Fibroblast of skin of right quadriceps (primary cell): ENCODE data around the gene NPAS4.
"Not testable (repeated sequence)": the region's sequence is repeated elsewhere in the genome, so short reads cannot be mapped to it uniquely, and the experiment has no call there.

Experiments
- DNase-seq: peaks from one replicate; pipeline ENCODE4 v3.0.0-alpha.2; 2013

NPAS4 gene

DNA sequence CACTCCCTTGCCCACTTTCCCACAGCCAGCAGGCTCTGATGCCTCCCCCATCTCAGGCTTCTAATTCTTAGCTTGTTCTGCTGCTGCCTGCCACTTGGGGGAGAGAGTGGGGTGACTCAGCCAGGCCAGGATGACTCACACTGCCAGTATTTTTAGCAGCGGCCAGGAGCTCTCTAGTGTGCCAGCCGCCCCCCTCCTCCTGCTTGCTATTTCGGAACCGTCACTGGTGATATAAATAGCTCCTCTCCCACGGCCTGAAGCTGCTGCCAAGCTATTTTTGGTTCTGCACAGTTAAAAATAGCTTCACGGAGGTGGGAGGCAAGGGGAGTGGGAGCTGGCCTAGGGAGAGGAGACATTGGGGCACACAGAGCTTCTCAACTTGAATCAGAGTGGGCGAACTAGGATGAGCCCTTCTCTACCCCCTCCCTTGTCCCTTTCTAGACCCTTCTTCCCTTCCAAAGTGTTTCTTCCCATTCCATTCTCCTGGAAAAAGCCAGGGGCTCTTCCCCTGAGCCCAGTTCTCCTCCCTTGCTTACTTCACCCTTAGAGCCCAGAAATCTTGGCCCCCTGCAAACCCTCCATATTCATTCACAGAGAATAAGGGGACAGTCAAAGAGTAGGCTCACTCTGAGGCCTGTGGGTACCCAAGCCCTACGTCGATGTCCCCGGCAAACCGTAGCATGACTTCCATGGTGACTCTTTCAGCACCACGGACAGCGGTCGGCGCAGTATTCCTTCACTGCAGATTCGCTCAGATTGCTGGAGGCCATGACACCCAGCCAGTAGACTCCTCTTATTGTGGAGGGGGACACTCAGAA lies 2.5 kb upstream of the NPAS4 start:
- DNase-seq, result peak; percentile 97

DNA sequence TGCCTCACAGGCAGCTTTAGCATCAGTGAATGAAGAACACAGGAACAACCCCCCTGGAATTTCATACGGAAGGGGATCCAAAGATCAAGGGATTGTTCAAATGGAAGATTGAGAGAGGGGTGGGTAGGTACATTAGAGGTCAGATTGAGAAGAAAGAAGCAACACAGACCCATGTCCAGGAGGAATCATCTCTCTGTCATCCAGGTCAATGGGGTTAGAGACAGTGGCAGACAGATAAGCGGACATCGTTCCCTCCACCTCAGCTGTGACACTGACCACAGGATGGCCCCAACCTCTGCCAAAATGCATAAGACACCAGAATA lies 1.9 kb upstream of the NPAS4 start:
- DNase-seq, result no peak

DNA sequence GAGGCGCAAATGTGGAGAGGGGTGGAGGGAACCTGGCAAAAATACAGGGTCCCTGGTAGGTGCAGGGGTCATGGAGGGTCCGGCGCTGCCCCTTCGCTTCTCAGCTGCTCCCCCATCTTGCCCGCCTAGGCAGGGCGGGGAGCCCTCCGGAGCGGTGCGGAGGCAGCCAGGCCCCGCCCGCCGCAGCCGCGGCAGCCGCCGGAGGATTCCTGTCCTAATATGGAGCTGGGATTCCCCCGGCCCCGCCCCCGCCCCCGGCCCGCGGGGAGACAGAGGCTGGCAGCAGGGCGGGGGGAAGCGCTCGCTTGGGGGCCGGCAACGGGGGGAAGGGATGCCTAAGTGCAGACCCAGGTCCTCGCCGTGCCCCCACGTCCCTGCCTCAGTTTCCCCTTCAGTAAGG lies 1.0 kb upstream of the NPAS4 start:
- no peak for DNase-seq

DNA sequence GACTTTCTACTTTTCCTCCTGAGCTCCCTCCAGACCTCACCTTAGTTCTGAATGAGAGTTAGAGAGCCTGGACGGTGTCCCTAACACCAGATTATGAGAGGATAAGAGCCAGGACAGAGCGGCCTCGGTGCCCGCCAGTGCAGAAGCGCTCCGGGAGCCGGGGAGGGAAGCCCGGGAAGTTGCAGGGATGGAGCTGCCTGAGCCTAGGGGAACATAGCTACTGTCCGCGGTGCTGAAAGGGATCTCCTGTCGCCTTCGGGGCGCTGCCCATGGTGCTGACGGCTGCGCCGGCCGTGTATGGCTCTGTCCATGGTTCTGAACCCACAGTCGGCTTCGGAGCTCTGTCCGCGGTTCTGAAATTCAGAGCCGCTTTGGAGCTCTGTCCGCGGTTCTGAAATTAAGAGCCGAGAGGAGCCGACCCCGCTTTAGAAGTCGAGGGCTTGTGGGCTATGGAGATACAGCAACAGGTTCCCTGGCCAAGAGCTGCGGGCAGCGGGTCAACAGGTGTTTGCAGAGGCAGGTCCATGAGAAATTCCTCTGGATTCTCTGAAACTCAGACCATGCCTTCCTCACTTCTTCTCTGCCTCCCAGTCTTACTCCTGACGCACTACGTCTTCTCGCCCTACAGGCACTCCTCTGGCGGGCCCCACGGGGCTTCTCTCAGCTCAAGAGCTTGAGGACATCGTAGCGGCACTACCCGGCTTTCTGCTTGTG lies 814 bp downstream of the NPAS4 start:
- peak; percentile 86 for DNase-seq

DNA sequence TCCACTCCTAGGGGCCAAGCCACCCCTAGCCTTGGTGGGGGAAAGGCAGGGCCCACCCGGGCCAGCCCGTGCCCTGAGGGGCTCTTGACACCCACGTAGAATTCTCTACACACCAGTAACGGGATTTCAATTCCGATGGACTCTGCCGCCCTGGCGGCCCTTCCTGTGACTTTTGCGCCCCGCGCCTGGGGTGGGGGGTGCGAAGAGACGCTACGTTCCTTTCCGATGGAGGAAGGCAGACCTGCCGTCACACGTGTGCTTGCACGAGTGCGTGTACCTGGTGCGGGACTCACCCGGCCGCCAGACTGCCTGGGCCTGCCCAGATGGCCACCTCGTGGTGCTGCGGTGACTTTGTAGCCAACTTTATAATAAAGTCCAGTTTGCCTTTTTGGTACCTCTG lies 5.5 kb downstream of the NPAS4 start:
- DNase-seq, result no peak

DNA sequence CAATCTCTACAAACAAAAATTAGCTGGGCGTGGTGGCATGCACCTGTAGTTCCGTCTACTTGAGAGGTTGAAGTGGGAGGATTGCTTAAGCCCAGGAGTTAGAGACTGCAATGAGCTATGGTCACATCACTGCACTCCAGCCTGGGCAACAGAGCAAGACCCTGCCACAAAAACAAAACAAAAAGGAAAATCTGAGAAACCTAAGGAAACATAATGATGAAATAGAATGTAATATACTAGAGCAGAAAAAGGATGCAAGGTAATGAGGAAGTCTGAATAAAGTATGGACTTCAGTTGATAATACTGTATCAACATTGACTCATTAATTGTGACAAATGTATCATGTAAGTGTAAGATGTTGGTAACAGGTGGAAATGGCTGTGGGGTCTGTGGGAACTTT lies 8.1 kb downstream of the NPAS4 start:
- no peak for DNase-seq

DNA sequence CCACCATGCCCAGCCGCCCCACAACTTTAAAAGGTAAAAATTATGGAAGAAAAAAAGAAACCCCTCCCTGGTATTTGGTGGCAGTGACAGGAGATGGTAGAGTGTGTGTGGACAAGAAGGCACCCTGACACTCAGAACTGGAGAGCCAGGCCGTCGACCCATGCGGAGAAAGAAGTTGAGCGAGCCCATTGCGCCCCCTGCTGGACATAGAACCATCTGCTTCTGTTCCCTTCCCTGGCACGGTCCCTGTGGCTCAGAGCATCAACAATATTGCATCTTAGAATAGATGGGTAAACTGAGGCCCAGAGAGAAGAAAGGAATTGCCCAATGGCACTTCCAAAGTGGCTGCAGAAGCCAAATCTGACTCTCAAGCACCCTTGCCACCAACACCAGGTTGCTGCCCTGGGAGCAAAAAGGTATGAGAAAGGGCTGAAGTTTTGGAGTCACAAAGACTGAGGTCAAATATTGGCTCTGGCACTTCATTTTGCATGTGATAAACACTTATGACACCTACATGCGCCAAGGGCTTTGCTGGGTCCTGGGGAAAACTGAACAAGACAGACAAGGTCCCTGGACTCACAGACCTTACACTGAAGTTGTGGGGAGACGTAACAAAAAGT lies 9.3 kb downstream of the NPAS4 start:
- DNase-seq, result peak; percentile 67

DNA sequence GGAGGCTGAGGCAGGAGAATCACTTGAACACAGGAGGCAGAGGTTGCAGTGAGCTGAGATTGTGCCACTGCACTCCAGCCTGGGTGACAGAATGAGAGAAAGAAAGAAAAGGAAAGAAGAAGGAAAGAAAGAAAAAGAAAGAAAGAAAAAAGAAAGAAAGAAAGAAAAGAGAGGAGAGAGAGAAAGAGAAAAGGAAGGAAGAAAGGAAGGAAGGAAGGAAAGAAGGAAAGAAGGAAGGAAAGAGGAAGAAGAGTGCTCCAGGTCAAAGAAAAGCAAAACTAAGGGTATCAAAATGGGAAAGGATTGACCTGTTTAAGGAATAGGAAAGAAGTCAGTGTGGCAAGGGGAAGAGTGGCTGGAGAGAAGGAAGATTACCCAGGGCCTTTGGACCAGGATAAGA lies 10.5 kb downstream of the NPAS4 start:
- not testable (repeated sequence) for DNase-seq

DNA sequence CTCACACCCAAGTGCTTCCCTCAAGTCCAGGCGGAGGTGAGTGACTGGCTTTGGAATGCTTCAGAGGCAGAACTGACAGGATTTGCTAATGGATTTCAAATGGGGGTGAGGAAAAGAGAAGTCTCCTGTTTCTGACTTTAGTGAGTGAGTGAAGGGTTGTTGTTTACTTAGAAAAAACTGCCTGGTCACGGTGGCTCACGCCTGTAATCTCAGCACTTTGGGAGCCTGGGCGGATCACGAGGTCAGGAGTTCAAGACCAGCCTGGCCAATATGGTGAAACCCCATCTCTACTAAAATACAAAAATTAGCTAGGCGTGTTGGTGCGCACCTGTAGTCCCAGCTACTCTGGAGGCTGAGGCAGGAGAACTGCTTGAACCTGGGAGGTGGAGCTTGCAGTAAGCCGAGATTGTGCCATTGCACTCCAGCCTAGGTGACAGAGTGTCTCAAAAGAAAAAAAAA lies 11.1 kb downstream of the NPAS4 start:
- not testable (repeated sequence) for DNase-seq

DNA sequence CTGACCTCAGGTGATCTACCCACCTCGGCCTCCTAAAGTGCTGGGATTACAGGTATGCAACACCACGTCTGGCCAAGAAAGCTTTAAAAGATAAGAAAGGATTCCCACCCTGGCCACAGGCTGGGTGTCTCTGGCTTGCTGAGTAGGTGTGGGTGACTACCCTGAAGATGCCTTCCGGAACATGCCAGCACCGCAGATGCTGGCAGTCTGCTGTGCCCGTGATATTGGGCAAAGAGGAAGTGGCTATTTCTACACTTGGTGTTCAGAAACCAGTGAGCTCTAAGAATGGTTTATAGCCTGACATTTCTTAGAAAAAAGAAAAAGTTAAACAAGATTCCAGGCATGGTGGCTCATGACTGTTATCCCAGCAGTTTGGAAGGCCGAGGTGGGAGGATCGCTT lies 11.8 kb downstream of the NPAS4 start:
- DNase-seq, result no peak

DNA sequence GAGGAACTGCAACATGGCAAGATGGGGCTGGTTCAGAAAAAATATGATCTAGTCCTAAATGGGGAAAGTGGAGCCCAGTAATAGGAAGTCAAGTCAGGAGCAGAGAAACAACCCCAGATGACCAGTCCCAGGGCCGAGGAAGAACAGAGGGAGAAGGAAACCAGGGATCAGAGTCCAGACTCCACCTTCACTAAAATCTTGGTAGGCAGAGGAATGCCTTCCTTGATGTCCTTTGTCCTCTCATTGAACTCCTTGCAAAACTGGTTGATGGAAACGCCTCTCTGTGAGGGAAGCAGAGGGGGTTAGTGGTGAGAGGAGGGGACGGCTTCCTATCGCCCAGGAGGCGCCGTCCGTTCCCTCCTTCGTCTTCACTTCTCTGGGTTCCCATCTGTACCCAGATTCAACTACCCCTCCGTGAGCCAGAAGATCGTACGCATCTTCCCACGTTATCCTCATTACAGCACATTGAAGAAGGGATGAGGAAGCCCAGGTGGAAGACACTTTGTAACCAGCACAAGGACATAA lies 17.2 kb downstream of the NPAS4 start:
- no peak for DNase-seq

DNA sequence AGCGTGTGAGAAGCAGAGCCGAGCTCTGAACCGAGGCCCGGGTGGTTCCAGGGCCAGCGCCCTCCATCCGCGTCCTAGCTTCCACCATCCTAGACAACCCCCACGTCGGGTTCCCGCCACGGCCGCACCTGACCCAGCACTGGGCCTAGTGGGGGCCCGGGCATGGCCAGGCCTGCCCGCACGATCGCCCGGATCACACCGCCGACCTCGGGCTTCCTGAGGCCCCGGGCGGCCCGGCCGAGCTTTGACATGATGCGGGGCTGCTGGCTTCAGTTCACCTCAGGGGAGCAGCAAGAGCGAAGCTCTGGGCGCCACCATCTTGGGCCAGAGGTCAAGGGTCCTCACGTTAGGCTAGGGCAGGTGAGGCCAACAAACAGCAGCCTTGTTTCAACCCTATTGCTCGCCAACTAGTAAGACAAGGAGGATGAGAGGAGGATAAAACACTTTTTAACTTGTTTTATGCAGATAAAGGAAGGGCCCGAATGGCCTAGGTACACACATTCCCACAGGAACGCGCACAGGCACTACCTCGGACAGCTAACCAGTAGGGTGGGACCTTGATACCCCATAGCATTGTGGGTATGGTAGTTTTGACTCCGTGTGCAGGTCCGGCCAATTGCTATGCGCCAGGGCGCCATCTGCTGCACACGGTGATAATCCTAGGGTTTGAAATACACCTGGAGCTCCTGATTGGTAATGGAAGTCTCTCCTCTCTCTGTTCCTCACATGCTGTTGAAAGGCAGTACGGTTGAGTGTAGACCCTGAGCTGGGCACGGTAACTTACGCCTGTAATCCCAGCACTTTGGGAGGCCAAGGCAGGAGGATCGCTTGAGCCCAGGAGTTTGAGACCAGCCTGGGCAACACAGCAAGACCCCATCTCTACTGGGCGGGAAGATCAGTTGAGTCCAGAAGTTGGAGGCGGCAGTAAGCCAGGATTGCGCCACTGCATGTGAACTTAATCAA lies 17.9 kb downstream of the NPAS4 start, which contains the start of gene MRPL11:
Gene MRPL11, minus strand, starts transcription at position 345 of the 963 bp plus-strand sequence. Its CDS starts 94 bp downstream, at position 251.
- DNase-seq, result peak; percentile 91

DNA sequence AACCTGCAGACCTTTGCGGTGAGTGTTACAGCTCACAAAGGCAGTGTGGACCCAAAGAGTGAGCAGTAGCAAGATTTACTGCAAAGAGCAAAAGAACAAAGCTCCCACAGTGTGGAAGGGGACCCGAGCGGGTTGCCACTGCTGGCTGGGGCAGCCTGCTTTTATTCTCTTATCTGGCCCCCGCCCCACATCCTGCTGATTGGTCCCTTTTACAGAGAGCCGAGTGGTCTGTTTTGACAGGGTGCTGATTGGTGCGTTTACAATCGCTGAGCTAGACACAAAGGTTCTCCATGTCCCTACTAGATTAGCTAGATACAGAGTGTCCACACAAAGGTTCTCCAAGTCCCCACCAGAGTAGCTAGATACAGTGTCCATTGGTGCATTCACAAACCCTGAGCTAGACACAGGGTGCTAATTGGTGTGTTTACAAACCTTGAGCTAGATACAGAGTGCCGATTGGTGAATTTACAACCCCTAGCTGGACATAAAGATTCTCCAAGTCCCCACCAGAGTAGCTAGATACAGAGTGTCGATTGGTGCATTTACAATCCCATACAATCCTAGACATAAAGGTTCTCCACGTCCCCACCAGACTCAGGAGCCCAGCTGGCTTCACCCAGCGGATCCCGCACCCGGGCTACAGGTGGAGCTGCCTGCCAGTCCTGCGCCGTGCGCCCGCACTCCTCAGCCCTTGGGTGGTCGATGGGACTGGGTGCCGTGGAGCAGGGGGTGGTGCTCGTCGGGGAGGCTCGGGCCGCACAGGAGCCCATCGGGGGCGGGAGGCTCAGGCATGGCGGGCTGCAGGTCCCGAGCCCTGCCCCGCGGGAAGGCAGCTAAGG lies 19.5 kb downstream of the NPAS4 start:
- not testable (repeated sequence) for DNase-seq

DNA sequence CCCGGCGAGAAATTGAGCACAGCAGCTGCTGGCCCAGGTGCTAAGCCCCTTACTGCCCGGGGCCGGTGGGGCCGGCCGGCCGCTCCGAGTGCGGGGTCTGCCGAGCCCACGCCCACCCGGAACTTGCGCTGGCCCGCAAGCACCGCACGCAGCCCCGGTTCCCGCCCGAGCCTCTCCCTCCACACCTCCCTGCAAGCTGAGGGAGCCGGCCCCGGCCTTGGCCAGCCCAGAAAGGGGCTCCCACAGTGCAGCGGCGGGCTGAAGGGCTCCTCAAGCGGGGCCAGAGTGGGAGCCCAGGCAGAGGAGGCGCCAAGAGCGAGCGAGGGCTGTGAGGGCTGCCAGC lies 20.1 kb downstream of the NPAS4 start:
- not testable (repeated sequence) for DNase-seq

DNA sequence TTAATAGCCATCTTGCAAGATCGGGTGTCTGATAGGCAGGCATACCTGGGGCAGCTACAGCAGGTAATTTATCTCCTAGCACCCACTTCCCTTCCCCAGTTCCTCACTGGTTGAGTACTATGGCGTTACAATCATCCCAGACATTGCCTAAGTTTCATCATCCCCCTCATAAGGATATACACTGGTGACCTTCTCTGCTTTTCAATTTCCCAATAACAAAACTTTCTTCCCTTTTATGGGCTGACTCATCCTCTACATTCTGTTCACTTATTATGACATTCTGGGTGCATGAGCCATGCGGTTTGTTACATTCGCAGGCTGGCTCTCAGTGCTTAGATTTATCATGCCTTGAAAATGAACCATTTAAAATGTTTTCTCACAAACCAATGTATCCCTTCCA lies 22.8 kb downstream of the NPAS4 start:
- peak; percentile 83 for DNase-seq

DNA sequence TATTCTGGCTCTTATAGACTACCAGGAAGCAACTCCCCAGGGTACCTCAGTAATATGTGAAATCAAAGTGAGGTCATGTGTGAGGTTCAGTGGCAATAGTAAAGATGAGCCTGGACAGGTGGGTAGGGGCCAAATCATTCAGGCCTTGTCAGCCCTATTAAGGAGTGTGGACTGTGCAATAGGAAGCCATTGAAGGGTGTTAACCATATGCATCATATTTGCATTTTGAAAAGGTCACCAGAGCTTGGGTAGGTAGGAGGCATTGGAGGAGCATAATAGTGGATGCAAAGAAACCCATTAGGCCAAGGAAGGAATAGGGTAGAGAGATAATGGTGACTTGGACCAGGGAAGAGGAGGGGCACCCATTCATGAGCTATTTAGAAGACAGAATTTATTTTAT lies 26.2 kb downstream of the NPAS4 start:
- DNase-seq, result no peak

DNA sequence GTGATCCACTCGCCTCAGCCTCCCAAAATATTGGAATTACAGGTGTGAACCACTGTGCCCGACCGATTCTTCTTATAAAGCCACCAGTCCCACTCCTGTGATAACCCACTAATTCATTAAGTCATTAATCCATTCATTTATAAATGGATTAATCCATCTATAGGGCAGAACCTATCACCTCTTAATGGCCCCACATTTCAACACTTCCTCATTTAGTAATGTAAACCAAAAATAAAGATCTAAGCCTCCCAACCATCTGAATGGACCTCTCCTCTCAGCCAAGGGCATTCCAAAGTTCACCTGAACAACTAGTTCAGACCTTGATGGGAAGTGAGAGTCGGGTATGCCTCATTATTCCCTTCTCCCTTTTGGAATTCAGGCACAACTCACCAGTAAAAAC lies 27.7 kb downstream of the NPAS4 start:
- no peak for DNase-seq

DNA sequence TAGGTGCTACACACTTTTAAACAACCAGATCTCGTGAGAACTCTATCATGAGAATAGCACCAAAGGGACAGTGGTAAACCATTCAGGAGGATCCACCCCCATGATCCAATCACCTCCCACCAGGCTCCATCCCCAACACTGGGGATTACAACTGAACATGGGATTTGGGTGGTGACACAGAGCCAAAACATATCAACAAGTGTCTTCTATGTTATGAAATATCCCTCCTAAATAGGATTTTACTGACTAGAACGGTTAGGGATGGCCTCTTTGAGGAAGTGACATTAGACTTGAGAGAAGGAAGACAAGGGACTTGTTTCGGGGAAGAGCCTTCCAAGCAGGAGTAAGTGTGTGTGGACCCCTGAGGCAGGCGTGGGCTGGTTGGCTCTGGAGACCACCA lies 29.7 kb downstream of the NPAS4 start:
- DNase-seq, result no peak

DNA sequence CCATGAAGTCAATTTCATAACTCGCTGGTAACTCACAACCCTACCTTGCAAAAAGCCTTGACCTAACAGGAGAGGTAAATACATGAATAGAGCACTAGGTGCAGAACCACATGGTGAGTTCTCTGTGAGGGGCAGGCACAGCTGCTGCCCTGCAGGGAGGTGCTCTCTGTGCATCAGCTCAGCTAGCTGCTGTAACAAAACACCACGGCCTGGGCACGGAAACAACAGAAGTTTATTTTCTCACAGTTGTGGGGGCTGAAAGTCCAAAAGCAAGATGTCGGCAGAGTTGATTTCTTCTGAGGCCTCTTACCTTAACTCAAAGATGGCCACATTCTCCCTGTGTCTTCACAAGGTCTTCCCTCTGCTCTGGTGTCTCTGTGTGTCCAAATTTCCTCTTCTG lies 30.8 kb downstream of the NPAS4 start:
- no peak for DNase-seq

DNA sequence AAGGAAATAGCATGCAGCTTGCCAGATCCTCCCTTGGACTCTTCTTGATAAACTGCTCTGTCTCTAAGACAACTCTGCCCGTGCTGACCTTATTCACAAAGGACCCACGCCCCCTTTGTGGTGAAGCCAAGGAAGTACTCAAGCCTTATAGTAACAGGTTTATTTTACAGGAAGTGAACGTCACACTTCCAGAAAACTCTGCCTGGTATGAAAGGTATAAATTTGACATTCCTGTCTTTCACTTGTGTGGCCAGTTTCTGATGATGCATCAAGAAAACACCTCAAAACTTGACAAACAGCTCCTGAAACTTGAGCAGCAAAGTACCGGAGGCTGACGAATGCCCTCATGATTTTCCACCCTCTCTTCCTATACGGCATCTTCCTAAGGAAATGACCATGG lies 33.4 kb downstream of the NPAS4 start:
- no peak for DNase-seq

DNA sequence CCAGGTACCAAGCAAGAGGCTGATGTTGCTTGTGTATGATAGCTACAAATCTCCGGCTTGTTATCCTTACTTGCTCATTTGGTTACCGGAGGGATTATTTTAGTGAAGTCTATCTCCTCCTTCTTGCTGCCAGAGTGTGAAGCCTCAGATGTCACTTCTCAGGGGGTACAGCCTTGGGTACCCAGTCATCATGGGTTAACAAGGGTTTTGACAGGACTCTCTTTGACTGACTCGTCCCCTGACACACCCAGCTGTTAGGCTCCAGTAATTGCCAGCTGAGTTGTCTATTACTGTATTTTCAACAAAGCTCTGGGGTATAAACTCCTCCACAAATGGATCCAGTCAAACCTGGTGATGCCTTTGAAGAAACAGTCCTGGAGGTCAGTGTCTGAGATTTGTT lies 34.0 kb downstream of the NPAS4 start:
- DNase-seq, result no peak

DNA sequence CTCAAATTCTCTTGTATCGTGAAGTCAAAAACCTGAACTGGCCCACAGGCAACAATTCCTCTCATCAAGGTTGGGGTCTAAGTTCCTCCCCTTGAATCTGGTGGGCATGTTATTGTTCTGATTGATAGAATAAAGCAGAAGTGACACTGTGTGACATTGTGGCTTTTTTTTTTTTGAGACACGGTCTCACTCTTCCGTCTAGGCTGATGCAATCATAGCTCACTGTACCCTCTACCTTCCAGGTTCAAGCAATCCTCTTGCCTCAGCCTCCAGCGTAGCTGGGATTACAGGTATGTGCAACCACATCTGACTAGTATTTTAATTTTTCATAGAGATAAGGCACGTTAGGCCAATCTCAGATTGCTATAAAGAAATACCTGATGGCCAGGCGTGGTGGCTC lies 37.0 kb downstream of the NPAS4 start:
- DNase-seq, result no peak
